ENCODE data around the gene ACADVL. TPM values are rescaled to one million over a fixed set of nuclear protein-coding genes. Genes with fewer than 3 reads are reported as not detected.

ACADVL gene
- total RNA-seq, 1 donor from 2014 or later, result 119 TPM

GRCh38 chr17:7191069-7191468 is 28.7 kb upstream of the ACADVL start:
- Histone ChIP-seq H3K4me1 (ENCODE audit: control insufficient read depth in 3 of 3, insufficient read depth in 3 of 3, low read length in 3 of 3) (no peaks in the 10 kb centered on the region), H3K27ac (ENCODE audit: low read depth, low read length) (no peak overlapping the region), H3K9me3 (ENCODE audit: control insufficient read depth in 3 of 3, low read length in 3 of 3) (no peaks in the 10 kb centered on the region), H3K9ac (ENCODE audit: low read depth in 1 of 3, low read length in 3 of 3) (no peak overlapping the region), H3K4me3 (ENCODE audit: low read length in 3 of 3) (no peak overlapping the region), H3K36me3 (ENCODE audit: control insufficient read depth in 3 of 3, insufficient read depth in 3 of 3, low read length in 3 of 3) (peaks cover 5 to 23% (median 7%) of the 10 kb centered on the region in 3 donors), H3K27me3 (ENCODE audit: control insufficient read depth in 3 of 3, insufficient read depth in 3 of 3, low read length in 3 of 3) (no peaks in the 10 kb centered on the region)

DNA sequence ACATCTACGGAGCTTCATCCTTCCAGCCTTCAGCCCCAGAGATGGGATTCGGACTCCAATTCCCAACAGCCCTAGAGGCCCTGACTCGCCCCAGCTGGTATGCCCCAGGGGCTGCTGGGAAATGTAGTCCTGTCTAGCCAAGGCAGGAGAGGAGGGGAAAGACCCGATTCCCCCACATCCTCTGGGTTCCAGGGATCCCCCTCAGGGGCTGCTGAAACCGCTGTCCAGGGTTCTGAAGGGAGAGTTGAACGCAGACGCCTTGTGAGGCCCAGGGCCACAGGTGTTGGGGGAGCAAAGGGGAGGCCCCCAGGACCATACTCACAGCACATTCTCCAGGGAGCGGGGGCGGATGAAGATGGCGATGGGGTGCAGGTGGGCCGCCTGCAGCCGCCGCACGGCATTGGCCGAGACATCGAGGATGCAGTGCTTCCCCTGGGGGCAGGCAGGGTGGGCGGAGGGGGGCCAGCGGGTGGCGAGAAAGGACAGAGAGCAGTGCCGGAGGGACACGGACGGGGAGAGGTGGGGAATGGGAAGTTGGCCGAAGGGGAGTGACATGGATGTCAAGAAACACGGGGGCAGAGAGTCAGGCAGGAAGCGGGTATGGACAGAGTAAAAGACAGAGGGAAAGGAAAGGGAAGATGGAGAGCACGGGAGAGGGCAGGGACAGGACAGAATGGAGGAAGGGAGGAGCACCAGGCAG is 28.0 kb upstream of the ACADVL start:
- H3K4me3 ChIP-seq (ENCODE audit: low read length in 3 of 3), result no peak overlapping the region
- H3K4me1 ChIP-seq (ENCODE audit: control insufficient read depth in 3 of 3, insufficient read depth in 3 of 3, low read length in 3 of 3), result no peaks in the 10 kb centered on the region
- H3K36me3 ChIP-seq (ENCODE audit: control insufficient read depth in 3 of 3, insufficient read depth in 3 of 3, low read length in 3 of 3), result peaks cover 9 to 29% (median 10%) of the 10 kb centered on the region in 3 donors
- no peaks in the 10 kb centered on the region for H3K27me3 ChIP-seq (ENCODE audit: control insufficient read depth in 3 of 3, insufficient read depth in 3 of 3, low read length in 3 of 3)
- no peak overlapping the region for H3K27ac ChIP-seq (ENCODE audit: low read depth, low read length)
- H3K9me3 ChIP-seq (ENCODE audit: control insufficient read depth in 3 of 3, low read length in 3 of 3), result no peaks in the 10 kb centered on the region
- no peak overlapping the region for H3K9ac ChIP-seq (ENCODE audit: low read depth in 1 of 3, low read length in 3 of 3)

DNA sequence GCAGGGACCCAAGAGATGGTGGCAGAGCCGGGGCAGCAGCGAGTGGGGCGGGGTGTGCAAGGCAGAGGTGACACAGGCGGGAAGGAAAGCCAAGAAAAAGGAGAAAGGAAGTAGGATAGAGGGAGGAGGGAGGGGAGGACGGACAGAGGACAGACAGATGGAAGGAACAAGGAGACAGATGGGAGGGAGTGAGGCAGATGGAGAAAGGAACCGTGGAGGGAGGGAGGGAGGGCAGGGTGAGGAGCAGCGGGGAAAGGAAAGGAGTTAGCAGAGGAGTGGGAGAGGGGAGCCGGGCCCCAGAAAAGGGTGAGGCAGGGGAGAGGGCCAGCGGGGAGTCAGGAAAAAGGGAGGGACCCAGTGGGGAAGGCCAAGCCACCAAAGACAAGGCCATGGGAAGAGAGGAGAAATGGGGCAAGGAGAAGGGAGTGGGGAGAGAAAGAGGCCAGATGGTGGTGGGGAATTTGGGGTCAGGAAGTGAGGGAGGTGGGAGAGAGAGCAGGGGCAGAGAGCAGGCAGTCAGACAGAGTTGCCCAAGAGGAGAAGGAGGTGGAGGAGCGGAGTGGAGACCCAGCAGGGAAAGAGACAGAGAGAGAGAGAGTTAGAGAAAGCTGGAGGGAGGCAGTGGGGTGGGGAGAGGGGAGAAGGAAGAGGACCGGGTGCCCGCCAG is 27.3 kb upstream of the ACADVL start:
- no peaks in the 10 kb centered on the region for H3K9me3 ChIP-seq (ENCODE audit: control insufficient read depth in 3 of 3, low read length in 3 of 3)
- H3K36me3 ChIP-seq (ENCODE audit: control insufficient read depth in 3 of 3, insufficient read depth in 3 of 3, low read length in 3 of 3), result peaks cover 9 to 34% (median 10%) of the 10 kb centered on the region in 3 donors
- no peaks in the 10 kb centered on the region for H3K27me3 ChIP-seq (ENCODE audit: control insufficient read depth in 3 of 3, insufficient read depth in 3 of 3, low read length in 3 of 3)
- no peak overlapping the region for H3K9ac ChIP-seq (ENCODE audit: low read depth in 1 of 3, low read length in 3 of 3)
- no peak overlapping the region for H3K27ac ChIP-seq (ENCODE audit: low read depth, low read length)
- no peak overlapping the region for H3K4me3 ChIP-seq (ENCODE audit: low read length in 3 of 3)
- no peaks in the 10 kb centered on the region for H3K4me1 ChIP-seq (ENCODE audit: control insufficient read depth in 3 of 3, insufficient read depth in 3 of 3, low read length in 3 of 3)

GRCh38 chr17:7195971-7196370 is 23.8 kb upstream of the ACADVL start:
- Histone ChIP-seq H3K27me3 (ENCODE audit: control insufficient read depth in 3 of 3, insufficient read depth in 3 of 3, low read length in 3 of 3) (no peaks in the 10 kb centered on the region), H3K4me1 (ENCODE audit: control insufficient read depth in 3 of 3, insufficient read depth in 3 of 3, low read length in 3 of 3) (no peaks in the 10 kb centered on the region), H3K27ac (ENCODE audit: low read depth, low read length) (no peak overlapping the region), H3K9me3 (ENCODE audit: control insufficient read depth in 3 of 3, low read length in 3 of 3) (no peaks in the 10 kb centered on the region), H3K9ac (ENCODE audit: low read depth in 1 of 3, low read length in 3 of 3) (no peak overlapping the region), H3K4me3 (ENCODE audit: low read length in 3 of 3) (no peak overlapping the region), H3K36me3 (ENCODE audit: control insufficient read depth in 3 of 3, insufficient read depth in 3 of 3, low read length in 3 of 3) (peaks cover 9 to 35% (median 10%) of the 10 kb centered on the region in 3 donors)

GRCh38 chr17:7196651-7197401 is 22.9 kb upstream of the ACADVL start:
- peaks cover 9 to 36% (median 10%) of the 10 kb centered on the region in 3 donors for H3K36me3 ChIP-seq (ENCODE audit: control insufficient read depth in 3 of 3, insufficient read depth in 3 of 3, low read length in 3 of 3)

GRCh38 chr17:7203391-7203790 is 16.3 kb upstream of the ACADVL start:
- Histone ChIP-seq H3K9me3 (ENCODE audit: control insufficient read depth in 3 of 3, low read length in 3 of 3) (no peaks in the 10 kb centered on the region), H3K4me1 (ENCODE audit: control insufficient read depth in 3 of 3, insufficient read depth in 3 of 3, low read length in 3 of 3) (peaks cover 4 to 5% (median 4%) of the 10 kb centered on the region in 3 donors), H3K27ac (ENCODE audit: low read depth, low read length) (no peak overlapping the region), H3K9ac (ENCODE audit: low read depth in 1 of 3, low read length in 3 of 3) (no peak overlapping the region), H3K36me3 (ENCODE audit: control insufficient read depth in 3 of 3, insufficient read depth in 3 of 3, low read length in 3 of 3) (peaks cover 8 to 17% (median 8%) of the 10 kb centered on the region in 3 donors), H3K4me3 (ENCODE audit: low read length in 3 of 3) (no peak overlapping the region), H3K27me3 (ENCODE audit: control insufficient read depth in 3 of 3, insufficient read depth in 3 of 3, low read length in 3 of 3) (no peaks in the 10 kb centered on the region)

More at GRCh38 chr17:7196651-7197401, 22.9 kb upstream of the ACADVL start:
- H3K27ac ChIP-seq (ENCODE audit: low read depth, low read length), result no peak overlapping the region
- no peaks in the 10 kb centered on the region for H3K27me3 ChIP-seq (ENCODE audit: control insufficient read depth in 3 of 3, insufficient read depth in 3 of 3, low read length in 3 of 3)
- H3K9ac ChIP-seq (ENCODE audit: low read depth in 1 of 3, low read length in 3 of 3), result no peak overlapping the region
- no peaks in the 10 kb centered on the region for H3K9me3 ChIP-seq (ENCODE audit: control insufficient read depth in 3 of 3, low read length in 3 of 3)
- H3K4me3 ChIP-seq (ENCODE audit: low read length in 3 of 3), result no peak overlapping the region
- H3K4me1 ChIP-seq (ENCODE audit: control insufficient read depth in 3 of 3, insufficient read depth in 3 of 3, low read length in 3 of 3), result no peaks in the 10 kb centered on the region

DNA sequence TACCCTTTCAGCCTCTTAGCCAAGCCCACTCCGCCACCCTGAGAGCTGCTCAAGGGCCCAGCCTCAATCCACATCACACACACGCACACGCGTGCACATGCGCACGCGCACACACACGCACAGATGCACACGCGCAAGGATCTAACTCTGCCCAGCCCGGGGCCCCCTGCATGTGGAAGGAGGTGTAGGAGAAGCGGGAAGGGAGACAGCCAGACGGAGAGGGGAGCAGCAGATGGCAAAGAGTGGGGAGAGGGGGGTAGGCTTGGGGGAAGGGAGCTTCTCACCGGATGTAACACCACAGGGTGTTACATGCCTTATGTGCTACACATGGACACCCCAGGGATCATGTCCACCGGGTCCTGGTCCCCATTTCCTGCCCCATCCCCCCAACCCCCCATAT is 15.4 kb upstream of the ACADVL start:
- Histone ChIP-seq H3K9ac (ENCODE audit: low read depth in 1 of 3, low read length in 3 of 3) (peak overlapping the region in 1 of 3 donors; percentile 74), H3K27me3 (ENCODE audit: control insufficient read depth in 3 of 3, insufficient read depth in 3 of 3, low read length in 3 of 3) (no peaks in the 10 kb centered on the region), H3K4me1 (ENCODE audit: control insufficient read depth in 3 of 3, insufficient read depth in 3 of 3, low read length in 3 of 3) (peaks cover 4 to 5% (median 4%) of the 10 kb centered on the region in 3 donors), H3K27ac (ENCODE audit: low read depth, low read length) (no peak overlapping the region), H3K4me3 (ENCODE audit: low read length in 3 of 3) (peak overlapping the region in 1 of 3 donors; percentile 66), H3K36me3 (ENCODE audit: control insufficient read depth in 3 of 3, insufficient read depth in 3 of 3, low read length in 3 of 3) (peaks cover 8 to 17% (median 8%) of the 10 kb centered on the region in 3 donors), H3K9me3 (ENCODE audit: control insufficient read depth in 3 of 3, low read length in 3 of 3) (no peaks in the 10 kb centered on the region)

- Histone ChIP-seq H3K4me1 (ENCODE audit: control insufficient read depth in 3 of 3, insufficient read depth in 3 of 3, low read length in 3 of 3) (peaks cover 4 to 5% (median 4%) of the 10 kb centered on the region in 3 donors), H3K27ac (ENCODE audit: low read depth, low read length) (peak overlapping the region; percentile 34), H3K4me3 (ENCODE audit: low read length in 3 of 3) (peak overlapping the region; percentile 64 to 76 (median 66)), H3K9me3 (ENCODE audit: control insufficient read depth in 3 of 3, low read length in 3 of 3) (no peaks in the 10 kb centered on the region), H3K27me3 (ENCODE audit: control insufficient read depth in 3 of 3, insufficient read depth in 3 of 3, low read length in 3 of 3) (no peaks in the 10 kb centered on the region), H3K36me3 (ENCODE audit: control insufficient read depth in 3 of 3, insufficient read depth in 3 of 3, low read length in 3 of 3) (peaks cover 8 to 17% (median 8%) of the 10 kb centered on the region in 3 donors), H3K9ac (ENCODE audit: low read depth in 1 of 3, low read length in 3 of 3) (peak overlapping the region; percentile 38 to 74 (median 61))
Observed at GRCh38 chr17:7204828-7205461, 14.8 kb upstream of the ACADVL start.

GRCh38 chr17:7205561-7205960 is 14.2 kb upstream of the ACADVL start:
- peak overlapping the region; percentile 64 to 76 (median 66) for H3K4me3 ChIP-seq (ENCODE audit: low read length in 3 of 3)
- H3K9ac ChIP-seq (ENCODE audit: low read depth in 1 of 3, low read length in 3 of 3), result peak overlapping the region in 2 of 3 donors; percentile 51 to 74
- H3K9me3 ChIP-seq (ENCODE audit: control insufficient read depth in 3 of 3, low read length in 3 of 3), result no peaks in the 10 kb centered on the region
- H3K27me3 ChIP-seq (ENCODE audit: control insufficient read depth in 3 of 3, insufficient read depth in 3 of 3, low read length in 3 of 3), result no peaks in the 10 kb centered on the region
- no peak overlapping the region for H3K27ac ChIP-seq (ENCODE audit: low read depth, low read length)
- H3K36me3 ChIP-seq (ENCODE audit: control insufficient read depth in 3 of 3, insufficient read depth in 3 of 3, low read length in 3 of 3), result peaks cover 8 to 17% (median 8%) of the 10 kb centered on the region in 3 donors
- peaks cover 4 to 5% (median 4%) of the 10 kb centered on the region in 3 donors for H3K4me1 ChIP-seq (ENCODE audit: control insufficient read depth in 3 of 3, insufficient read depth in 3 of 3, low read length in 3 of 3)
